Nephron (organoid): Measurements from ENCODE around the gene PISD.

Experiments
- H3K27ac Mint-ChIP-seq, 3 experiments: 2 replicates each; pipeline ENCODE4 v1.8.0; 2020; ENCODE audit warnings: mixed read lengths in 3 of 3, mild to moderate bottlenecking in 2 of 3, moderate library complexity in 1 of 3
- H3K27me3 Mint-ChIP-seq: 2 replicates; pipeline ENCODE4 v1.8.0; 2021; ENCODE audit warnings: low read depth, mild to moderate bottlenecking, moderate library complexity, mixed read lengths
- H3K36me3 Mint-ChIP-seq: 2 replicates; pipeline ENCODE4 v1.8.0; 2020; ENCODE audit warnings: low read depth, mixed read lengths
- H3K4me1 Mint-ChIP-seq: 2 replicates; pipeline ENCODE4 v1.8.0; 2020; ENCODE audit warnings: mixed read lengths
- H3K4me3 Mint-ChIP-seq, 3 experiments: 2 replicates each; pipeline ENCODE4 v1.8.0; 2020; ENCODE audit warnings: mild to moderate bottlenecking in 3 of 3, mixed read lengths in 3 of 3, moderate library complexity in 2 of 3
- H3K9me3 Mint-ChIP-seq: 2 replicates; pipeline ENCODE4 v1.8.0; 2020; ENCODE audit warnings: mixed read lengths
- TF ChIP-seq, protein P1 (sequence below), 3 experiments: fragments of 200-600 bp; sonication (generic); IDR thresholded peaks; one replicate each; pipeline ENCODE4 v1.5.0; 2021; ENCODE audit warnings: antibody characterized with exemption in 3 of 3; ENCODE audit not compliant: unreplicated experiment in 3 of 3

Gene PISD

GRCh38 chr22:31691408-31691807 lies 29.4 kb upstream of the PISD start:
- Mint-ChIP-seq H3K27me3 (no peaks in the 10 kb centered on the region), H3K4me1 (no peaks in the 10 kb centered on the region), H3K4me3 (no peak overlapping the region), H3K36me3 (peaks cover 74% of the 10 kb centered on the region), H3K27ac (no peak overlapping the region), H3K9me3 (no peaks in the 10 kb centered on the region)
- TF ChIP-seq, protein P1, sequence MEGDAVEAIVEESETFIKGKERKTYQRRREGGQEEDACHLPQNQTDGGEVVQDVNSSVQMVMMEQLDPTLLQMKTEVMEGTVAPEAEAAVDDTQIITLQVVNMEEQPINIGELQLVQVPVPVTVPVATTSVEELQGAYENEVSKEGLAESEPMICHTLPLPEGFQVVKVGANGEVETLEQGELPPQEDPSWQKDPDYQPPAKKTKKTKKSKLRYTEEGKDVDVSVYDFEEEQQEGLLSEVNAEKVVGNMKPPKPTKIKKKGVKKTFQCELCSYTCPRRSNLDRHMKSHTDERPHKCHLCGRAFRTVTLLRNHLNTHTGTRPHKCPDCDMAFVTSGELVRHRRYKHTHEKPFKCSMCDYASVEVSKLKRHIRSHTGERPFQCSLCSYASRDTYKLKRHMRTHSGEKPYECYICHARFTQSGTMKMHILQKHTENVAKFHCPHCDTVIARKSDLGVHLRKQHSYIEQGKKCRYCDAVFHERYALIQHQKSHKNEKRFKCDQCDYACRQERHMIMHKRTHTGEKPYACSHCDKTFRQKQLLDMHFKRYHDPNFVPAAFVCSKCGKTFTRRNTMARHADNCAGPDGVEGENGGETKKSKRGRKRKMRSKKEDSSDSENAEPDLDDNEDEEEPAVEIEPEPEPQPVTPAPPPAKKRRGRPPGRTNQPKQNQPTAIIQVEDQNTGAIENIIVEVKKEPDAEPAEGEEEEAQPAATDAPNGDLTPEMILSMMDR (IDR thresholded peaks at IDR 0.05; ENCODE audit: unreplicated experiment in 3 of 3): no peak

DNA sequence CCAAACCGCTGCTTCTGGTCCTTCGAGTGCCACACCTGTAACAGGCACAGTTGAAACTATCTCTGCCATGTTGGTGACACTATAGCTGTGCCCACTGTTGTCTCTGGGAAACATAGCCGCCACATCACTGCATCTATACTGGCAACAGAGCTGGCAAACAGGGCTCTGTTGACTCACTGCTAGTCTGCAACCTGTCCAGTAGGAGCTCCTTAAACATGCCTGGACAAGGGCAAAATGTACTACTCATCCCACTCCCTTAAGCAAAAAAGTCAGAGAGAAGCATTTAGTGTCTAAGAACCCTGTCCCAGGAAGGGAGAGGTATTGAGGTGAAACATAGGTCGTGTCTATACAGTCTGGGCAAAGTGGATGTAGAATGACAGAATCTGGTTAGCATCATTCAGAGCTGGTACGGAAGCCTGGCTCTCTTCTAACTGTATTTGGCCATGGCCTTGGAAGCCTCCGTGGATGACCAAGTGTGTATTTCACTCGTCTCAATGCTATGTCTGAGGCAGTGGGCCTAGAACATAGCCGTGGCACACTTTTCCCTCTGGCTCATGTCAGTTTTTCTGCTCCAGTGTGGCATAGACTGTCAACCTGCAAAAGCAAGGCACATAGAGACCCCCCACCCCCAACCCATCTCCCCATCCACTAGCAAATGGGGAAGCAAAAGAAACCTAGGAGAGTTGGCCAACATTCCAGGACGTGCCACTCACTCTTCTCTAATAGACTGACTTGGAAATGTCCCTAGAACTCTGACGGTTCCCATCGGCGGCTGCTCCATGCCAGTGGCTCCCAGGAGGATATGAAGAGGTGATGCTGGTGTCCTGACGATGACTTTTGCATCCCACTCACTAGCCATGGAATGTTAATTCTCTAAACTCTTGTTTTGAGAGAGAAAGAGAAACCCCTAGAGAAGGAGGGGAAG lies 21.4 kb upstream of the PISD start:
- peaks cover 34% of the 10 kb centered on the region for H3K4me1 Mint-ChIP-seq
- no peaks in the 10 kb centered on the region for H3K9me3 Mint-ChIP-seq
- H3K27ac Mint-ChIP-seq: peak overlapping the region in 2 of 3 experiments; percentile 55 to 96
- TF ChIP-seq, protein P1 (IDR thresholded peaks at IDR 0.05; ENCODE audit: unreplicated experiment in 3 of 3): no peak
- H3K4me3 Mint-ChIP-seq: no peak overlapping the region
- H3K27me3 Mint-ChIP-seq: no peaks in the 10 kb centered on the region
- H3K36me3 Mint-ChIP-seq: peaks cover 44% of the 10 kb centered on the region

GRCh38 chr22:31682751-31683150 lies 20.7 kb upstream of the PISD start:
- TF ChIP-seq, protein P1 (IDR thresholded peaks at IDR 0.05; ENCODE audit: unreplicated experiment in 3 of 3): no peak
- Mint-ChIP-seq H3K4me3 (no peak overlapping the region), H3K27me3 (no peaks in the 10 kb centered on the region), H3K36me3 (peaks cover 40% of the 10 kb centered on the region), H3K27ac (peak overlapping the region in 2 of 3 experiments; percentile 96 to 98), H3K4me1 (peaks cover 38% of the 10 kb centered on the region), H3K9me3 (no peaks in the 10 kb centered on the region)

- H3K4me3 Mint-ChIP-seq: peak overlapping the region in 1 of 3 experiments; percentile 47
- H3K9me3 Mint-ChIP-seq: no peaks in the 10 kb centered on the region
- peak overlapping the region; percentile 75 to 98 (median 96) for H3K27ac Mint-ChIP-seq
- peaks cover 43% of the 10 kb centered on the region for H3K4me1 Mint-ChIP-seq
- TF ChIP-seq, protein P1 (IDR thresholded peaks at IDR 0.05; ENCODE audit: unreplicated experiment in 3 of 3): no peak
- H3K27me3 Mint-ChIP-seq: no peaks in the 10 kb centered on the region
- H3K36me3 Mint-ChIP-seq: peaks cover 34% of the 10 kb centered on the region
Observed at GRCh38 chr22:31681349-31682345, 19.6 kb upstream of the PISD start.

GRCh38 chr22:31680861-31681341 lies 18.9 kb upstream of the PISD start:
- no peaks in the 10 kb centered on the region for H3K27me3 Mint-ChIP-seq
- no peaks in the 10 kb centered on the region for H3K9me3 Mint-ChIP-seq
- H3K27ac Mint-ChIP-seq: peak overlapping the region in 2 of 3 experiments; percentile 96 to 98
- H3K4me1 Mint-ChIP-seq: peaks cover 44% of the 10 kb centered on the region
- H3K36me3 Mint-ChIP-seq: peaks cover 32% of the 10 kb centered on the region
- TF ChIP-seq, protein P1 (IDR thresholded peaks at IDR 0.05; ENCODE audit: unreplicated experiment in 3 of 3): no peak
- no peak overlapping the region for H3K4me3 Mint-ChIP-seq
